CMK (cell line): ENCODE results near the gene DNMT3A.

Source experiments
- DNase-seq: peaks from one replicate; pipeline ENCODE4 v3.0.0-alpha.2; 2010; ENCODE audit warnings: low read depth

The DNMT3A gene

DNA sequence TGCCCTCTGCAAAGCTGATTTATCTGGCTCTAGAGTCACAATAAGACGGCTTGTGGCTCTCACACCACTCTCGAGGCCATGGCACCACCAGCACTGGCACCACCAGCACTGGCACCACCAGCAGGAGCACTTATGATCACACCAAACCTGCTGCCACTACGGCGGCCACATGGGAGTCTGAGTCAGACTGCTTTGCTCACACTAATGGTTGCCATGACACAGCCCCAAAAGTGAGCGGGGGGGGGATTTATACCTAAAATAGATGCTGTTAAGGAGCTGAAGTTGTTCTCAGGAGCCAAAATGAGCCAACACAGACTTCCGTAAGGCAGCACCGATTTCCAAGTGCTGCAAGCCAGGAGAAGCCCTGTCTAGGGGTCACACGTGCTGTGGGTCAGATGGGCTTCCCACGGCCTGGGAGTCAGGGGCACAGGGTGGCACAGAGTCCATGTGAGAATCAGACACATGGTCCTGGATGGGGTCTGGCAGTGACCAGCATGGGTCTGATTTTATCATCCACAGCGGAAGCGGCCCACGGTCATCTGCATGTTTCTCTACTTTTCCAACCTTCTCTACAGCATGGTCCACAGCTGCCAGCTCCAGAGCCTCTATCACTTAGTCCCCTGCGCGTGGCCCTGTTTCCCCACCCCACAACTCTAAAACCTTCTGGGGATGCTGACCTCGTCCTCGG, 16.7 kb downstream of the DNMT3A start:
- DNase-seq: no peak

DNA sequence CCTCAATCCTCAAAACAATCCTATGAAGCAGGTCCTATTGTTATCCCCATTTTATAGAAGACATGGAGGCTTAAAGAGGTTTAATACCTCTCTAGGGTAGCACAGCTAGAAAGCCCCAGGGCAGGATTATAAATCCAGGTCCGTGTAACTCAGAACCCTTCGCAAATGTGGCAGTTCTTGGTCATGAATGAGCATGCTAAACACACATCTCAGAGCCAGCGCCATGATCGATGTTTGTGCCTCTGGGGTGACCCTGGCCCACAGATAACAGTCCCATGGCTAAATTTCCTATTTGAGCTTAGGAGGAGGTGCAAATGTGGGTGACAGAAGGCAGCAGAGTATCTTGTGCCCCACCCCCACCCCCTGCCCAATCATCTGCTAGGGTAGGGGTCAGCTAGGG, 17.5 kb downstream of the DNMT3A start:
- no peak for DNase-seq

DNA sequence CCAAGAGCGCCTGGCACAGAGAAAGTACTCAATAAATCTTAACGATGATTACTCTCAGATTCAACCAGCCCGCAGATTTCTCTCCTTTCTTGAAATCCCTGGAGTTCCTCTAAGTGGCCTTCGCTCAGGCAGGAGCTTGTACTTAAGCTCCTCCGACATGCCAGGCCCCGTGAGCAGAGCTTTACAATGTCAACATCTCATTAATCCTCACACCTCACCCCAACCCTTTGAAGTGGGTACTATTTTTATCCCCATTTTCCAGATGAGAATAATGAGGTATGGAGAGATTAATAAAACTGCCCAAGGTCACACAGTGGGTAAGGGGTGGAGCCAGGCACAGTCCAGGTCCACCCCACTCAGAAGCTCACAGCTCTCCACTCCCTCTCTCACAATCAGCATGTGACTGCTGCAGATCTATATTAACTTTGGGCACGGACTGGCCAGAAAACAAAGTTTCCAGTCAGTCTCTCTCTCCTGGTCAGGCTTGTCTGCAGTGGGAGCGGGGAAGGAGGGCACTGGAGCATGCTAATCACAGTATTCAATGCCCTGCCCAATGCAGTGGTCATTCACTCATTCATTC, 18.0 kb downstream of the DNMT3A start:
- no peak for DNase-seq

DNA sequence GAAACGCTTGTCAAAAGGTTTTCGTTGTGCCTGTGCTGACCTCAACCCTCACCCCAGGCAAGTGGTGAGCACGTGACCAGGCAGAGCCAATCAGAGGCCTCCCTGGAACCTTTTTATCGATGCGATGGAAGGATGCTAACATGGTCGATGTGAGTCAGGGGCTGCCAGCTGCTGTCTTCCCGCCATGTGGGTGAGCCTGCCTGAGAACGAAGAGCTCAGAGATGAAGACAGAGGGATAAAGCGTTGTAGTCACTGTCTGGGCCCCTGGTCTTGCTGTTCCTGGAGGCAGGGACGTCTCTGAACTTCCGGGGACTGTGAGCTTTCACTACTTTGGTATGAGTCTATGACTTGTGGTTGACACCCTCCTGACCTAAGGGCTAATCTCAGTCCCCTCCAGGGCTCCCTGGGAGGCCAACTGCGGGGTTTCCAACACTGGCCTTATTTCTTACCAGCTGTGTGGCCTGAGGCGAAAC, 18.6 kb downstream of the DNMT3A start:
- DNase-seq: no peak

DNA sequence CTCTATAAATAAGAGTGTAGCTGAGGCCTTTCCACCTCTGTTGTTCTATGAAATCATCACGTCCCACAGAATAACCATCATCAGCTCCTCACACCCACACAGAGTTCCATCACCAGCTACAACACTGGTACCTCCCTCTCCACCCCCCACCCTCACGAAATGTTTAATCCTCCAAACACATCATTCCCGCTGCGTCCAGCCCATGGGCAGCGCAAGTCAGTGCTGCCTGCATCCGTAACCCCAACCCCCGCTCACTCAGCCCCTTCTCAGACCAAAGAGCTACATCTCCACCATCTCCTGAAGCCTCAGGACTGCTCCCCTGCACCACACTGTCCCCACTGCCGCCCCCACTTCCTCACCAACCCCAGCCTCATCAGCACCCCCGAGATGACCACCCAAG, 19.4 kb downstream of the DNMT3A start:
- no peak for DNase-seq

DNA sequence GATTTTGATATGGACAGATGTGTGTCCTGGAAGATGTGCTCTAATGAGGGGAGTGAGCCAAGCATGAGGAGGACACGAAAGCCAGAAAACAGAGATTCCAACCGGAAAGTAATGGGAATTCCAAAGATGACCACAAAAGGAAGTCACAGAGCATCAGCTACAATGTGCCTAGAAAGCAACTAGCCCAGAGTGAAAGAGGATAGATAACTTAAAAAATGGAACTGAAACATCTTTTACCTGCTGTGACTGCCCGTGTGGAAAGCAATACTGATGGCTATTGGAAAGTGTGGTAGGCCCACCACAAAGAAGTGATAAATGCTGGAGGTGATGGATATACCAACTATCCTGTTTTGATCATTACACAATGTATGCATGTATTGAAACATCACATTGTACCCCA, 21.6 kb downstream of the DNMT3A start:
- DNase-seq: no peak

DNA sequence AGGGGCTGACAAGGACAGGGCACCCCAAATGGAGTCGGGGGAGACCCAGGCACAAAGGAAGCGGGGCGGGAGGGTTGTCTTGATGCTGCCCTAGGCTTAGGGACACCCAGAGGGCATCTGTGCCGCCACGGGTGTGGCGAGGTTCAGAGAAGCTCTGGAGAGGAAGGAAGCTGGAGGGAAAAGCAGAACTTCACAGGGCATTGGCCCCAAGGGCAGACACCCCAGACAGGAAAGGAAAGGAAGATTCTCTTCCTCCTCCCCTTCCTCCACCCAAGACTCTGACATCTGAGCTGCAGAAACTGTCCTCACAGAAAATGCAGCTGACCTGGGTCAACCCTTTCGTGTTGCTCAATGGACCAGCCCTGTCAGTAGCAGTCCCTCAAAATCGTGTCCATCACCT, 25.6 kb downstream of the DNMT3A start:
- DNase-seq: no peak

DNA sequence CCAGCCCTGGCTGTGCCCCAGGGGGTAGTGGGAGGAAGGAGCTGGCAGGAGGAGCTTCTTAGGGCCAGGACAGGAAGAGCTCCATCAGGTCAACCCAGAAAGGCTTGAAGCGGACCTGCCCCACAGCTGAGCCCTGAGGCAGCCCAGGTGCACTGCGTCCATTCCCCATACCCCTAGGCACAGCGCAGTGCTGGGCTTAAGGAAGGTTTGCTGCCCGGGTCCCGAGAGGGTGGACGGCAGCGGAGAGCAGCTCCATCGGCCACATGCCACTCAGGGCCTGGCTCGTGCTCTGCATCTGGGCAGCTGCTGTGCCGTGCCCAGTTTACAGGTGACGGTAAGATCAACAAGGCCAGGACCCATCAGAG, 26.4 kb downstream of the DNMT3A start:
- DNase-seq: no peak

GRCh38 chr2:25314514-25315315, 27.0 kb downstream of the DNMT3A start:
- peak; percentile 75 for DNase-seq

DNA sequence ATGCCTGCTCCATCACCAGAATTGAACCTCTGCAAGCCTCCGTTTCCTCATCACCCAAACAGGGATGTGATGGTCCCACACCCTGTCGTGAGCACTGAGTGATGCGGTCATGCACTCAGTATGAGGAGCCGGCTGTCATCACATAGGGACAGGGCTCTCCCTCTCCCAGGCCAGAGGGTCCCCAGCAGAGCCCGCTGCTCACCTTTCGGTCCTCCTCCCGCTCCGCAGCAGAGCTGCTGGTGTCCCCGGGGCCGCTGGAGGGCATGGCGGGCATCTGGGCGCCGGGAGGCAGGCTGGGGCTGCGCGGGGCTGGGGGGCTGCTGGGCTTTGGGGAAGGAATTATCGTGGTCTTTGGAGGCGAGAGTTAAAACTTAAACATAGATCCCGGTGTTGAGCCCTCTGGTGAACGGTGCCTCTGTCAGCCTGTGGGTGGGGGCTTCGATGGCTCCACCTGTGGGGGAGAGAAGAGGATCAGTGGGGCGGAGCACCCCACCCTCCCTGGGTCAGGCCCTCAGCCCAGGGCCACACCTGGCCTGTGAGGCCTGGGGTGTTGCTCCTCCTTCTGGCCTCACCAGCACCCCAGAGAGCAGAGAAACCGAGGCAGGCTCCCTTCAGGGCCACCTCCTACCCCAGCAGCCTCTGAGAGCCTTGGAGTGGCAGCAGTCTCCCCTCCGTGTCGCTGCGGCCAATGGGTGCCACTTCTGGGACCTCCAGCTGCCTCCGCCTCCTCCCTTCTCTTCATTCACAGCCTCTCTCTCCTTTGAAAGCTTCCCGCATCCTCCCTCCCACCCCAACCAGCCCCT, 27.8 kb downstream of the DNMT3A start:
- DNase-seq: no peak

DNA sequence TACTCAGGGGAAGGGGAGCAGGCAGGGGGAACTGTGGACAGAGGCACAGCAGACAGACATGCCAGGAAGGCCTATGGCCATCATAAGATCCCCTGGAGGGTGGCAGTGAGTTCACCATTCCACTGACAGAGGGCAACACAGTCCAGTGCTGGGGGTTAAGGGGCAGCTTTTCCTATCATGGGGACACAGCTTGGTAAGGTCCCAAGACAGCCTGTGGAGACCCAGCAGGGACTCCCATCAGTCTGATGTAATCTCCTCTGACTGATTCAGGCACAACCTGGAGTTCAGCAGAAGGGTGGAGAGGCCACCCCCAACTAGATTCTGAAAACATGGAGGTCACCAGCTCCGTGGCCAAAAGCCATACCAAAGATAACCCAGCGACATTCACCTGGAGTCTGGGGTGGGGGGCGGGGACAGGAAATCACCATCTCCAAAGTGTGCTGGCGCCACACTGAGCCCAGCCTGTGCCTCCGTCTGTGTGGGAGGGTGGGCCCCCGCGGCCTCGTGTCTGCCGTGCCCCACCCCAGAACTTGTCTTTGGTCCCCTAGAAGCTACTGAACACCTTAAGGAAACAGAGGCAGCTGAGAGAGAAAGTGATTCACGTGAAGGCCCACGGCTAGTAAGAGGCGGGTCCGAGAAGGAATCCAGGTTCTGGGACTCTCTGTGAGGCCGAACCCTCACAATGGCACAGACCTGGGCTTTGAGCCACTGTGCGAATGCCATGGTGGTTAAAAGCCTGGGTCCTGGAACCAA, 28.6 kb downstream of the DNMT3A start:
- no peak for DNase-seq

DNA sequence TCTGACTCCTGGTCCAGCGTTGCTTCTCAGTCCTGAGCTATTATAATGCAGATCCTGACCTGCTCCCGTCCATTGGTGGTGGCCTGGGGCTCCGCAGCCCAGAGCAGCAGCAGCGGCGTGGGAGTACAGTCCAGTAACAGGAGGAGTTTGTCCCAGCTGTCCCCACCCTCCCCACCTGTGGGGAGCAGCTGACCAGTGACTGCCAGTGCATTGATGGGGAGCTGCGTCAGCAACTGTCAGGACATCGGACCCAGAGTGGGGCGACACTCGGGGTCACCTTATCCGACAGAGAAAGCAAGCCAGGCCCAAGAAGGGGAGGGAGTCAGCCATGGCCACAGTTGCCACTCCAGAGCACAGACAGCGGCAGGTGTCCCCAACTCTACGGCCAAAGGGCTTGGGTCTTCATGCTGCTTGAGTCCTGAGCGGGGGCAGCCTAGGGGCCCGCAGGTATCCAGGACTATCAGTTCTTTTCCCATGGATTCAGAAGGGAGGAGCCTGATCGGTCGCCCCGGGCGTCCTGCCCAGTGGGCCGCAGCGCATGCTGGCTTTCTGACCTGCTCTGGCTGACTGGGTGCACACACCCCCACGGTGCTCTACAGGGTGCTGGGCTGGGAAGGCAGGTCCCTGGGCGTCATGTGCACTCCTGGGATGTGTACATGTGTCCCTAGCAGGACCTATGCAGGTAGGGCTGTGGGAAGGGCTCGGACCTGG, 29.7 kb downstream of the DNMT3A start:
- DNase-seq: no peak

- DNase-seq: no peak
Measured at GRCh38 chr2:25310965-25311864, 30.5 kb downstream of the DNMT3A start.

DNA sequence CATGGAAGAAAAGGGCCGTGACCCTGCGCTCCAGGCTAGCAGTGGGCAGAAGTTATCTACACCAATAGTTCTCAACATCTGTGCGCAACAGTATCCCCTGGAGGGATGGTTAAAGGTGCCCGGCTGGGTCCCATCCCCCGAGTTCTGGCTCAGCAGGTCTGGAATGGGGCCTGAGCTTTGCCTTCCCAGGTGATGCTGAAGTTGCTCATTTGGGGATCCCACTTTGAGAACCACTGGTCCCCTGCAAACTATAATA, 31.1 kb downstream of the DNMT3A start:
- no peak for DNase-seq

DNA sequence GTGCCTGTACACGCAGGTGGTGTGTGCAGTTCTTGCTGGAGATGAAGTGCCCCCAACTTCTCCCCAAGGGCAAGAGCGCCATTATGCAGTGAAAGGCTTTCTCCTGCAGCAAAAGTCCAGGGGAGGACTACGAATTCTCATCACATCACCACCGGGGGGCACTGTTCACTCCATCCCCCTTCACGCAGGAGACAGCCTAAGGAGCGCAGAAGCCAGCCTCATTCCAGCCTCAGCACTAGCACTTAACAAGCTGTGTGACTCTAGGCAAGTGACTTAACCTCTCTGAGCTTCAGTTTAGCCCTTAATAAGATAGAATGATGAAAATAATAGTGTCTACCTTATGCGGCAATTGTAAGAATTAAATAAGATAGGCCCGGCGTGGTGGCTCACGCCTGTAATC, 32.3 kb downstream of the DNMT3A start:
- DNase-seq: peak; percentile 70

DNA sequence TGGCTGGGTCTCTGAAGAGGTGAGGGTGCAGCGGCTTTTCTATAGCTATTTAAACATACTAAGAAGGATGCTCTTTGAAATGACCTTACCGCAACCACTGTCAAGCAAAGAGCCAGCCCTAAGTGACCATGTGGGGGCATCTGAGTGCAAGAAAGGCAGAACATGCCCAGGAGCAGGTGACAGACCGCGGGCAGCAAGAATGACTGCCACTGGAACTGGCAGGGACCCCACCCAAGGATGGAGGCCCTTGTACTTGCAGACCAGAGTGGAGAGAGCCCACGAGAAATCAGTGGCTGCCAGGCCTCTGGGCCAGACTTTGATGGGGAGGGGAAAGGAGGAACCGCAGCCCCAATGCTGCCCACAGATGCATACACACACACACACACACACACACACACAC, 33.1 kb downstream of the DNMT3A start:
- no peak for DNase-seq

DNA sequence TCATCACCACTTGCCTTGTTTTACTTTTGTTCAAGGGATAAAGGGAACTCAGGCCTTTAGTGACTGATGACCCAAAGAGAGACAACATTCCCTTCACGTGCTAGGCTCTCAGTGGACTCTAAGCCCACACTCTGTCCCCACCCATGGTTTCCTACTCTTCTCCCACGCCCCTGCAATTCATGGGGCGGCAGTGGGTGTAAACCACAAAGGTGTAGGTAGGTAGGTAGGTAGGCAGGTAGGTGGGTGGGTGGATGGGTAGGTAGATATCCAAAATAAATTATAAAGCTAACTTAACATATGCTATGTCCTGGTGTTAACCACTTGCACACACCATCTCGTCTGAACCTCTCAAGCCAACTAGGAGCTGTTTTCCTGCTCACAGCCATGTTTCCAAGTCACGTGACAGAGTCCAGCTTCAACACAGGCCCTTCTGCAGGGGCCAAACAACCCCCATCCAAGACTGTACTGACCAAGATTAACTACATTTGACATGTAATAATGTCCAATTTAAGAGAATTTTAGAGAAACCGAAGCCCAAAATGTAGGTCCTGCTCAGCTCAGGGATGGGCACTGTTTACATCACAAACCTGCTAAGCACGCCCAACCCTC, 33.7 kb downstream of the DNMT3A start:
- DNase-seq: no peak

- no peak for DNase-seq
Measured at GRCh38 chr2:25306777-25307368, 34.9 kb downstream of the DNMT3A start.

DNA sequence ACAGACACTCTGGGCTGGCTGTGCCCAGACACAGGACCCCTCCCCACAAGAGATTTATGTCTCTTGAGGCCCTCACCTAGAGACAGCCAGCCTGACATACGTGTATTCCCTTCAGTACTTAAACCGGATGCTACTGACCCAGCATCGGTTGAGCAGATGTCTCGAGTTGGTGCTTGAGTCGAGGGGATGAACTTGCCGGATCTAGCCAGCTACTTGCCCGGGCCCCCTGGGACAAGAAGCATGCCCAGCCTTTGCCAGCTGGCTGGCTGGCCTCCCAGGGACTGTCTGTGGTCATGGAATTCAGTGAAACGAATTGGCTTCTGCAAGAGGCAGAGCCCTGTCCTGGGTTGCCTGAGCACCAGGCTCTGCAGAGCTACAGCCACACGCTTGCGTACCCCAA, 36.0 kb downstream of the DNMT3A start:
- DNase-seq: no peak
